Neural progenitor cell (in vitro differentiated cells): ENCODE measurements around the gene INSC. TPM values are rescaled to one million over a fixed set of nuclear protein-coding genes. Genes with fewer than 3 reads are reported as not detected.

ENCODE experiments used
- DNase-seq: peaks from one replicate; pipeline ENCODE4 v3.0.0-alpha.2; 2016; ENCODE audit warnings: low spot score
- H2AFZ ChIP-seq: fragments of 200-600 bp; sonication (generic); replicated peaks from 2 replicates; pipeline ENCODE4 v1.6.1; 2016; ENCODE audit warnings: antibody characterized with exemption
- H3F3A ChIP-seq: fragments of 200-600 bp; sonication (generic); 2 replicates; pipeline ENCODE4 v1.6.1; 2016; ENCODE audit warnings: antibody characterized with exemption, low read depth
- H3K27ac ChIP-seq: fragments of 200-600 bp; sonication (generic); 2 replicates; pipeline ENCODE4 v1.5.1; 2016; ENCODE audit warnings: mild to moderate bottlenecking
- H3K27me3 ChIP-seq: fragments of 200-600 bp; sonication (generic); 2 replicates; pipeline ENCODE4 v1.6.1; 2016; ENCODE audit warnings: mild to moderate bottlenecking, moderate library complexity
- H3K36me3 ChIP-seq: fragments of 200-600 bp; sonication (generic); 2 replicates; pipeline ENCODE4 v1.5.1; 2016
- H3K4me1 ChIP-seq: fragments of 200-600 bp; sonication (generic); 2 replicates; pipeline ENCODE4 v1.6.1; 2016; ENCODE audit warnings: mixed run types
- H3K4me2 ChIP-seq: fragments of 200-600 bp; sonication (generic); 2 replicates; pipeline ENCODE4 v1.6.1; 2016
- H3K4me3 ChIP-seq: fragments of 200-600 bp; sonication (generic); 2 replicates; pipeline ENCODE4 v1.5.1; 2016
- H3K79me2 ChIP-seq: fragments of 200-600 bp; sonication (generic); 2 replicates; pipeline ENCODE4 v1.6.1; 2016; ENCODE audit warnings: low read depth
- H3K9ac ChIP-seq: fragments of 200-600 bp; sonication (generic); 2 replicates; pipeline ENCODE4 v1.6.1; 2016
- H3K9me3 ChIP-seq: fragments of 200-600 bp; sonication (generic); 2 replicates; pipeline ENCODE4 v1.5.1; 2016; ENCODE audit warnings: low read depth
- H4K20me1 ChIP-seq: fragments of 200-600 bp; sonication (generic); 2 replicates; pipeline ENCODE4 v1.6.1; 2016; ENCODE audit warnings: low read depth
- H3K27ac Mint-ChIP-seq: 3 replicates; pipeline ENCODE4 v1.8.0; 2021; ENCODE audit warnings: mixed read lengths
- H3K27me3 Mint-ChIP-seq: 2 replicates; pipeline ENCODE4 v1.8.0; 2022; ENCODE audit warnings: low read depth, mild to moderate bottlenecking, inconsistent platforms, moderate library complexity, mixed read lengths; ENCODE audit not compliant: insufficient read depth
- H3K36me3 Mint-ChIP-seq: 3 replicates; pipeline ENCODE4 v1.8.0; 2021; ENCODE audit warnings: mixed read lengths
- H3K4me1 Mint-ChIP-seq: 3 replicates; pipeline ENCODE4 v1.8.0; 2021; ENCODE audit warnings: mixed read lengths
- H3K4me3 Mint-ChIP-seq: 3 replicates; pipeline ENCODE4 v1.8.0; 2021; ENCODE audit warnings: mild to moderate bottlenecking, moderate library complexity, mixed read lengths
- H3K9me3 Mint-ChIP-seq: 3 replicates; pipeline ENCODE4 v1.8.0; 2020; ENCODE audit warnings: mixed read lengths
- EZH2 ChIP-seq: fragments of 200-600 bp; sonication (generic); IDR thresholded peaks from 2 replicates; pipeline ENCODE4 v1.6.1; 2017; ENCODE audit warnings: antibody characterized with exemption, mild to moderate bottlenecking, moderate library complexity
- EZH2phosphoT487 ChIP-seq: fragments of 200-600 bp; sonication (generic); IDR thresholded peaks from 2 replicates; pipeline ENCODE4 v1.6.1; 2017; ENCODE audit warnings: antibody characterized with exemption
- total RNA-seq: library from RNA; depleted of rRNA; stranded (reverse); fragments of >200 nt; gene quantifications from 2 replicates; pipeline ENCODE4 v1.2.3, GENCODE V29; 2015; ENCODE audit warnings: low replicate concordance
- TF ChIP-seq, protein P1 (sequence below): fragments of 200-600 bp; sonication (generic); IDR thresholded peaks from 2 replicates; pipeline ENCODE4 v1.5.1; 2017; ENCODE audit warnings: antibody characterized with exemption, mild to moderate bottlenecking

Gene INSC
- total RNA-seq, 1 donor from 2014 or later = 0.09 TPM

DNA sequence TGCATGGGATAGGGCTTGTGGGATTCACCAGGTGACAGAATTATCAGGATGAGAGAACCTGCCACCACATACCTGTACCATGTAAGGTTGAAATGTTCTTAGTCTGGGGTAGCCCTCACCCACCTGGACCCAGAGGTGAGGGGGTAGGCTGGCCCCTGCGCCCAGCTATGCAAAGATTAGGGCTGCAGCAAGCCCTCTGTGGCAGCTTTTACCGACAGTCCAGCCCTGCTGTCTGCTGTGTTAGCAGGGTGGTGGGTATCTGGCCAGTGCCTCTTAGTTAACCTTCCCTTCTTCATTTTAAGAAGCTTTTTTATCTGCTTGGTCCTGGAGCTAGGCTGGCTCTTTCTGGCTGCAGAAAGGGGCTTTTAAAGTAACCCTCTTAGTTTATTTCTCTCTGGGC, 13.9 kb downstream of the INSC start:
- no peaks in the 10 kb centered on the region for H3K9me3 ChIP-seq
- no peaks in the 10 kb centered on the region for H3K36me3 Mint-ChIP-seq
- no peaks in the 10 kb centered on the region for H3K36me3 ChIP-seq
- no peak overlapping the region for H3K27ac Mint-ChIP-seq
- no peaks in the 10 kb centered on the region for H3K79me2 ChIP-seq
- peaks cover 4% of the 10 kb centered on the region for H3K27me3 Mint-ChIP-seq
- no peak overlapping the region for H2AFZ ChIP-seq
- no peaks in the 10 kb centered on the region for H3K4me1 ChIP-seq
- H4K20me1 ChIP-seq = no peaks in the 10 kb centered on the region
- peaks cover 21% of the 10 kb centered on the region for H3K4me1 Mint-ChIP-seq
- H3K9me3 Mint-ChIP-seq = no peaks in the 10 kb centered on the region
- H3K27me3 ChIP-seq = no peaks in the 10 kb centered on the region
- no peak overlapping the region for H3K9ac ChIP-seq
- no peak overlapping the region for H3K4me2 ChIP-seq
- no peaks in the 10 kb centered on the region for H3F3A ChIP-seq
- no peak overlapping the region for H3K27ac ChIP-seq
- H3K4me3 ChIP-seq = no peak overlapping the region
- H3K4me3 Mint-ChIP-seq = no peak overlapping the region
- DNase-seq = no peak
- TF ChIP-seq, protein P1, sequence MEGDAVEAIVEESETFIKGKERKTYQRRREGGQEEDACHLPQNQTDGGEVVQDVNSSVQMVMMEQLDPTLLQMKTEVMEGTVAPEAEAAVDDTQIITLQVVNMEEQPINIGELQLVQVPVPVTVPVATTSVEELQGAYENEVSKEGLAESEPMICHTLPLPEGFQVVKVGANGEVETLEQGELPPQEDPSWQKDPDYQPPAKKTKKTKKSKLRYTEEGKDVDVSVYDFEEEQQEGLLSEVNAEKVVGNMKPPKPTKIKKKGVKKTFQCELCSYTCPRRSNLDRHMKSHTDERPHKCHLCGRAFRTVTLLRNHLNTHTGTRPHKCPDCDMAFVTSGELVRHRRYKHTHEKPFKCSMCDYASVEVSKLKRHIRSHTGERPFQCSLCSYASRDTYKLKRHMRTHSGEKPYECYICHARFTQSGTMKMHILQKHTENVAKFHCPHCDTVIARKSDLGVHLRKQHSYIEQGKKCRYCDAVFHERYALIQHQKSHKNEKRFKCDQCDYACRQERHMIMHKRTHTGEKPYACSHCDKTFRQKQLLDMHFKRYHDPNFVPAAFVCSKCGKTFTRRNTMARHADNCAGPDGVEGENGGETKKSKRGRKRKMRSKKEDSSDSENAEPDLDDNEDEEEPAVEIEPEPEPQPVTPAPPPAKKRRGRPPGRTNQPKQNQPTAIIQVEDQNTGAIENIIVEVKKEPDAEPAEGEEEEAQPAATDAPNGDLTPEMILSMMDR = no peak
- TF ChIP-seq EZH2 = no peak
- no peak for TF ChIP-seq EZH2phosphoT487

DNA sequence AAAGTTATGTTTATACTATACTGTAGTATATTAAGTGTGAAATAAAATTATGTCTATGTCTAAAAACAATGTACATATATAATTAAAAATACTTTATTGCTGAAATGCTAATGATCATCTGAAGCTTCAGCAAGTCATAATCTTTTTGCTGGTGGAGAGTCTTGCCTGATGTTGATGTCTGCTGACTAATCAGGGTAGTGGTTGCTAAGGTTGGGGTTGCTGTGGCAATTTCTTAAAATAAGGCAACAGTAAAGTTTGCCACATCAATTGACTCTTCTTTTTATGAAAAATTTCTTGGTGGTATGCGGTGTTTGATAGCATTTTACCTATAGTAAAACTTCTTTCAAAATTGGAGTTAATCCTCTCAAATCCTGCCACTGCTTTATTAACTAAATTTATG, 21.4 kb downstream of the INSC start:
- Mint-ChIP-seq H3K27ac (no peak overlapping the region), H3K36me3 (no peaks in the 10 kb centered on the region), H3K9me3 (no peaks in the 10 kb centered on the region), H3K4me1 (no peaks in the 10 kb centered on the region), H3K27me3 (no peaks in the 10 kb centered on the region), H3K4me3 (no peak overlapping the region)
- no peaks in the 10 kb centered on the region for H3K36me3 ChIP-seq
- no peaks in the 10 kb centered on the region for H4K20me1 ChIP-seq
- H2AFZ ChIP-seq = no peak overlapping the region
- no peak overlapping the region for H3K4me3 ChIP-seq
- H3K9ac ChIP-seq = no peak overlapping the region
- no peaks in the 10 kb centered on the region for H3K9me3 ChIP-seq
- DNase-seq = no peak
- no peaks in the 10 kb centered on the region for H3K79me2 ChIP-seq
- H3F3A ChIP-seq = no peaks in the 10 kb centered on the region
- H3K4me2 ChIP-seq = no peak overlapping the region
- H3K4me1 ChIP-seq = no peaks in the 10 kb centered on the region
- TF ChIP-seq, protein P1 = no peak
- no peak for TF ChIP-seq EZH2
- no peak for TF ChIP-seq EZH2phosphoT487
- H3K27ac ChIP-seq = no peak overlapping the region
- H3K27me3 ChIP-seq = no peaks in the 10 kb centered on the region

DNA sequence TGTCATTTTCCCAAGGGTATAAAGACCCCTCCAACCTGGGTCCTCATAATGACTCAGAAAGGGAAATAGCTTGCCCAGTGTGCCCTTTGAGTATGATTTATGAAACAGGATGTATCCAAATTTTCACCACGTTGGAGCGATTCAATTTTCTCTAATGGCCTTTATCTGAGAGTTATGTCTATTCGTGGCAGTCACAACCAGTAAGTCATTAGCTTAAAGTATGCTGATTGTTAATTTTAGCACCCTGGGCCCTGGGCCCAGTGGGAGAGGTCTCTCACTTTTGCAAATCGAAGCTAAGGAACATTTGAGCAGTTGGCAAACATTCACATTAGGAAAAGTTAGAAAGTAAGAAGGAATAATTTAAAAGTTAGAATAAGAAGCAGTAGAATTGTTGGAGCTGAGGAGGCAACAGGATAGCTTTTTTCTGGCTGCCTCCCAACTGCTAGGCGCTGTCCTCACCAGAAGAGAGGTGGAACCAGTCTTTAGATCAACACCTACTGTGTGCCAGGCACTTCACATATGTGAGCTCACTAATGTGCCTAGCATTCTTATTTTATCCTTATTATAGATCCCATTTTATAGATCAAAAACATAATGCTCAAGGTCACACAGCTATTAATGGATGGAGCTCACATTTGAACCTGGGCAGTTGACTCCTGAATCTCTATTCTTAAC, 24.5 kb downstream of the INSC start:
- no peaks in the 10 kb centered on the region for H3K27me3 Mint-ChIP-seq

More for the DNA sequence above, 24.5 kb downstream of the INSC start:
- H3K4me2 ChIP-seq = no peak overlapping the region
- no peaks in the 10 kb centered on the region for H3K79me2 ChIP-seq
- H3K36me3 Mint-ChIP-seq = no peaks in the 10 kb centered on the region
- H4K20me1 ChIP-seq = no peaks in the 10 kb centered on the region
- no peak overlapping the region for H3K27ac Mint-ChIP-seq
- H3K4me1 ChIP-seq = peaks cover 9% of the 10 kb centered on the region
- H3K27me3 ChIP-seq = no peaks in the 10 kb centered on the region
- H3K4me1 Mint-ChIP-seq = peaks cover 2% of the 10 kb centered on the region
- no peaks in the 10 kb centered on the region for H3K36me3 ChIP-seq
- no peaks in the 10 kb centered on the region for H3K9me3 Mint-ChIP-seq
- no peak overlapping the region for H3K27ac ChIP-seq
- TF ChIP-seq EZH2 (no peak), EZH2phosphoT487 (no peak)
- TF ChIP-seq, protein P1 = no peak
- no peak overlapping the region for H3K4me3 ChIP-seq
- DNase-seq = no peak
- no peak overlapping the region for H2AFZ ChIP-seq
- no peaks in the 10 kb centered on the region for H3F3A ChIP-seq
- H3K9ac ChIP-seq = no peak overlapping the region
- no peak overlapping the region for H3K4me3 Mint-ChIP-seq
- H3K9me3 ChIP-seq = no peaks in the 10 kb centered on the region
